MM.1S (cell line): ENCODE measurements around the gene SUN5.

Experiments
- DNase-seq: peaks from one replicate; pipeline ENCODE4 v3.0.0-alpha.2; 2015
- H2AFZ ChIP-seq: fragments of 300-600 bp; sonication (generic); 2 replicates; pipeline ENCODE4 v1.6.0; 2016; ENCODE audit warnings: antibody characterized with exemption, low read length
- H3F3A ChIP-seq: fragments of 300-600 bp; sonication (generic); 2 replicates; pipeline ENCODE4 v1.6.1; 2016; ENCODE audit warnings: mild to moderate bottlenecking, antibody characterized with exemption, low read length, moderate library complexity, mixed read lengths; ENCODE audit not compliant: insufficient read depth
- H3K27ac ChIP-seq: fragments of 300-600 bp; sonication (generic); 2 replicates; pipeline ENCODE4 v1.5.1; 2016; ENCODE audit warnings: mild to moderate bottlenecking, low read length
- H3K27me3 ChIP-seq: fragments of 300-600 bp; sonication (generic); replicated peaks from 2 replicates; pipeline ENCODE4 v1.6.0; 2016; ENCODE audit warnings: low read length; ENCODE audit not compliant: insufficient read depth
- H3K36me3 ChIP-seq: fragments of 300-600 bp; sonication (generic); replicated peaks from 2 replicates; pipeline ENCODE4 v1.6.1; 2016; ENCODE audit warnings: mild to moderate bottlenecking, low read length, mixed read lengths; ENCODE audit not compliant: insufficient read depth
- H3K4me1 ChIP-seq: fragments of 300-600 bp; sonication (generic); 2 replicates; pipeline ENCODE4 v1.6.1; 2016; ENCODE audit warnings: low read length, mixed read lengths
- H3K4me2 ChIP-seq: fragments of 300-600 bp; sonication (generic); 2 replicates; pipeline ENCODE4 v1.6.0; 2016; ENCODE audit warnings: low read depth, low read length
- H3K4me3 ChIP-seq: fragments of 300-600 bp; sonication (generic); 2 replicates; pipeline ENCODE4 v1.5.1; 2016; ENCODE audit warnings: low read length, mixed read lengths
- H3K79me2 ChIP-seq: fragments of 300-600 bp; sonication (generic); 2 replicates; pipeline ENCODE4 v1.6.1; 2016; ENCODE audit warnings: mixed run types, low read length, mixed read lengths
- H3K9ac ChIP-seq: fragments of 300-600 bp; sonication (generic); 2 replicates; pipeline ENCODE4 v1.6.1; 2016; ENCODE audit warnings: low read length, mixed read lengths
- H3K9me2 ChIP-seq: fragments of 300-600 bp; sonication (generic); replicated peaks from 2 replicates; pipeline ENCODE4 v1.6.1; 2016; ENCODE audit warnings: mild to moderate bottlenecking, low read length, mixed read lengths; ENCODE audit not compliant: insufficient read depth
- H3K9me3 ChIP-seq: fragments of 300-600 bp; sonication (generic); replicated peaks from 2 replicates; pipeline ENCODE4 v1.6.1; 2016; ENCODE audit warnings: mild to moderate bottlenecking, low read length, mixed read lengths; ENCODE audit not compliant: insufficient read depth
- H4K20me1 ChIP-seq: fragments of 300-600 bp; sonication (generic); 2 replicates; pipeline ENCODE4 v1.6.1; 2016; ENCODE audit warnings: mild to moderate bottlenecking, low read length, moderate library complexity, mixed read lengths; ENCODE audit not compliant: insufficient read depth
- CTCF ChIP-seq: fragments of 300-600 bp; sonication (generic); IDR thresholded peaks from 2 replicates; pipeline ENCODE4 v1.5.1; 2016; ENCODE audit warnings: antibody characterized with exemption, low read length, mixed read lengths
- EZH2 ChIP-seq: fragments of 300-600 bp; sonication (generic); optimal IDR thresholded peaks from 2 replicates; pipeline ENCODE3; 2017; ENCODE audit warnings: low read depth, mild to moderate bottlenecking, antibody characterized with exemption, low read length, mixed read lengths
- EZH2phosphoT487 ChIP-seq: fragments of 300-600 bp; sonication (generic); IDR thresholded peaks from 2 replicates; pipeline ENCODE4 v1.6.1; 2018; ENCODE audit warnings: antibody characterized with exemption, low read length

SUN5 gene

GRCh38 chr20:32987044-32987825 lies 17.0 kb downstream of the SUN5 start:
- Histone ChIP-seq H3K27me3 (peaks cover 6% of the 10 kb centered on the region; the same call in 1 of the 2 replicates), H2AFZ (no peak overlapping the region), H3K4me1 (no peaks in the 10 kb centered on the region)

GRCh38 chr20:32986331-32986966 lies 17.8 kb downstream of the SUN5 start:
- DNase-seq = no peak
- Histone ChIP-seq H2AFZ (no peak overlapping the region), H3K9me2 (no peaks in the 10 kb centered on the region), H3K4me2 (no peak overlapping the region), H3K27me3 (peaks cover 6% of the 10 kb centered on the region; the same call in 1 of the 2 replicates), H3K36me3 (no peaks in the 10 kb centered on the region), H3F3A (no peaks in the 10 kb centered on the region), H3K79me2 (no peaks in the 10 kb centered on the region), H3K27ac (no peak overlapping the region), H3K4me3 (no peak overlapping the region), H3K9ac (no peak overlapping the region), H4K20me1 (no peaks in the 10 kb centered on the region), H3K4me1 (no peaks in the 10 kb centered on the region), H3K9me3 (no peaks in the 10 kb centered on the region)
- TF ChIP-seq CTCF (no peak), EZH2 (no peak)

More at GRCh38 chr20:32987044-32987825, 17.0 kb downstream of the SUN5 start:
- H3K79me2 ChIP-seq = no peaks in the 10 kb centered on the region
- no peak overlapping the region for H3K4me3 ChIP-seq
- H3K4me2 ChIP-seq = no peak overlapping the region
- no peaks in the 10 kb centered on the region for H3K9me3 ChIP-seq
- no peak overlapping the region for H3K27ac ChIP-seq
- H3K9me2 ChIP-seq = no peaks in the 10 kb centered on the region
- H4K20me1 ChIP-seq = no peaks in the 10 kb centered on the region
- TF ChIP-seq EZH2phosphoT487 (no peak), CTCF (no peak), EZH2 (no peak)
- no peak overlapping the region for H3K9ac ChIP-seq
- H3F3A ChIP-seq = no peaks in the 10 kb centered on the region
- no peaks in the 10 kb centered on the region for H3K36me3 ChIP-seq
- no peak for DNase-seq

- H3K9me2 ChIP-seq = no peaks in the 10 kb centered on the region
- H3K9me3 ChIP-seq = no peaks in the 10 kb centered on the region
- H3K4me3 ChIP-seq = no peak overlapping the region
- no peaks in the 10 kb centered on the region for H3F3A ChIP-seq
- peaks cover 10% of the 10 kb centered on the region; the same call in 1 of the 2 replicates for H3K27me3 ChIP-seq
- no peaks in the 10 kb centered on the region for H4K20me1 ChIP-seq
- H2AFZ ChIP-seq = no peak overlapping the region
- no peak for TF ChIP-seq CTCF
- TF ChIP-seq EZH2 = no peak
- TF ChIP-seq EZH2phosphoT487 = no peak
- H3K4me2 ChIP-seq = no peak overlapping the region
- no peaks in the 10 kb centered on the region for H3K79me2 ChIP-seq
- no peak overlapping the region for H3K9ac ChIP-seq
- H3K27ac ChIP-seq = no peak overlapping the region
- no peak for DNase-seq
- H3K36me3 ChIP-seq = no peaks in the 10 kb centered on the region
- no peaks in the 10 kb centered on the region for H3K4me1 ChIP-seq
These were observed 18.6 kb downstream of the SUN5 start for GRCh38 chr20:32985596-32985995.
